NAMALWA (cell line): ENCODE data around the gene C18orf63.
"Not testable (repeated sequence)": the region's sequence is repeated elsewhere in the genome, so short reads cannot be mapped to it uniquely, and the experiment has no call there.

Experiments
- DNase-seq: peaks from one replicate; pipeline ENCODE4 v3.0.0-alpha.2; 2015; ENCODE audit warnings: low spot score

The C18orf63 gene

DNA sequence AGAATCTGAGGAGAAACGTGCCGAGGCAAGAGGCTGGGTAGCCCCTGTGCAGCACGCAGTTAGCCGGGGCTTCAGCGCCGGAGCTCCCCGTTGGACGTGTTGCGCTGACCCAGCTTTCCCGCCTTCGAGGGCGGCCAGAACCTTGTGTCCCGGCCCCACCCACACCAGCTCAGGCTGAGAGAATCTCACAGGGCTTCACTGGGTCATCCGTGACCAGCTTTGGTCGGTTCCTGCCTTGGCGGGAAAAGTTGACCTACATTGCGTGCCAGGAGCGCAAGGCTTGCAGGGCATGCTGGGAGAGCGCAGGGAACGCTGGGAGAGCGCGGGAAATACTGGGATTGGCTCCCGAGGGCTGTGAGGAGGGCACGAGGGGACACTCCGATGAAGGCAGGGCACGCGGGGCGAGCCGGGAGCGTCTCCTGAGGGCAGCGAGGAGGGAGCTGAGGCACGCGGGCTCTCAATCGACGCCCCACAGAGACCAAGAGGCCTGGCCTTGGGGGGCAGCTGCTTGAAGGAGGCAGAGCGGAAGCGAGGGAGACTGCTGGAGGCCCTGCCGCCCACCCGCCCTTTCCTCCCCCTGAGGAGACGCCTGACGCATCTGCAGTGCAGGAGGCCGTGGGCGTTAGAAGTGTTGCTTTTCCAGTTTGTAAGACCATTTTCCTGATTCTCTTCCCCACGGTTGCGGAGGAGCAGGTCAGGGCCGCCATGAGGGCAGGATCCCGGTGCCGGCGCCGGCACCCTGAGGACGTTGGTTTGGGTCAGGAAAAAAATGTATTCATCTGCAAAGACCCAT is at the start of gene C18orf63:
Gene C18orf63 (plus strand): TSS at position 376 of the 793 bp plus-strand sequence. CDS start 2,027 bp downstream, outside the sequence.
- no peak for DNase-seq

DNA sequence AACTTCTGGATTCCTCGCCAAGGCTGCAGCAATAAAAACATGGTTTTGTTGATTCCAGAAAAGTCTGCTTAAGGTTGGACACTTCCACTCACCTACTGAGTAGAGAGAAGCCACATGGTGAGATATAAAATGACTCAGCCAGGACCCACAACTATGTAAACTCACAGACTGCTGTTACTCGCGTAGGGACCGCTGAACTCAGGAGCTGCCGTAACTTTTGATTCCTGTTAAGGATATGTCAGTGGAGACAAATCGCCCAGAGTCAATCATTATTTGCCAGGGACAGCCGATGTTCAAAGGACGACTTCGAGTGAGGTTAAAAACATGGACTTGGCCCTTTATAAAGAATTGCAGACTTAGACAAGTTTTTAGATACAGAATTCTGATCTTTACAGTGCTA is 49.5 kb upstream of the C18orf63 start:
- no peak for DNase-seq

GRCh38 chr18:74268175-74268574 is 47.5 kb upstream of the C18orf63 start:
- DNase-seq: no peak

- DNase-seq: no peak
Observed at GRCh38 chr18:74268933-74269620, 46.6 kb upstream of the C18orf63 start.

GRCh38 chr18:74271635-74272034 is 44.0 kb upstream of the C18orf63 start:
- no peak for DNase-seq

- no peak for DNase-seq
Observed at GRCh38 chr18:74273394-74273793, 42.2 kb upstream of the C18orf63 start.

GRCh38 chr18:74274700-74275099 is 40.9 kb upstream of the C18orf63 start:
- DNase-seq: no peak

GRCh38 chr18:74275736-74276135 is 39.9 kb upstream of the C18orf63 start:
- DNase-seq: no peak

DNA sequence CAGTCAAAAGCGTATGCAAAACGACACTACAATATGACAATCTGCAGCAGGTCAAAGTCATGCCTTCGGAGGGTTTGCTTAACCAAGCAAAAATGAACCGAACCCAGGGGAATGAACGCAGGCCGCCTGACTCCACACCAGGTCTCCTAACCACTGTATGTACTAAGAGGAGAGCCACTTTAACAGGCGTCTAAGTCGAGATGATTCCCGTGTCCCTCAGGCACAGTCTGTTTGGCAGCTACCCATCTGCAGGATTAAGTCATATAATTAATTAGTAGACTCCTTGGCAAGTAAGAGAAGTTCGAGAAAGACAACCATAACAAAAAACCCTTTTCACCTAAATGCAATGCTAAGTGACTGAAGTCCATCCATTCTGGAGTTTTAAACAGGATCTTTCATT is 39.0 kb upstream of the C18orf63 start:
- no peak for DNase-seq

- no peak for DNase-seq
Observed at GRCh38 chr18:74277296-74277695, 38.3 kb upstream of the C18orf63 start.

DNA sequence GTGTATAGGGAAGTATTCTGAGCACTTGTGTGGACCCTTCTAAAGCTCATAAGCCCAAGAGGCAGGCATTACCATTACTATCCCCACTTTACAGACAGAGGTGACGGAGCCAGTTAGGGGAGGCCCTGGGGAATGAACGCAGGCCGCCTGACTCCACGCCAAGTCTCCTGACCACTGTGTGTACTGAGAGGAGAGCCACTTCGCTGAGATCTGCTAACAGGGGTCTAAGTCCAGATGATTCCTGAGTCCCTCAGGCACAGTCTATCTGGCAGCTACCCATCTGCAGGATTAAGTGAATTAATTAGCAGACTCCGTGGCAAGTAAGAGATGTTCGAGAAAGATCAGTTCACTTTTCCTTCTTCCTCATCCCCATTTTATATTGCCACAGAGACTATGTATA is 37.6 kb upstream of the C18orf63 start:
- no peak for DNase-seq

- DNase-seq: no peak
Observed at GRCh38 chr18:74278983-74279382, 36.7 kb upstream of the C18orf63 start.

GRCh38 chr18:74281011-74281979 is 34.3 kb upstream of the C18orf63 start:
- DNase-seq: no peak

DNA sequence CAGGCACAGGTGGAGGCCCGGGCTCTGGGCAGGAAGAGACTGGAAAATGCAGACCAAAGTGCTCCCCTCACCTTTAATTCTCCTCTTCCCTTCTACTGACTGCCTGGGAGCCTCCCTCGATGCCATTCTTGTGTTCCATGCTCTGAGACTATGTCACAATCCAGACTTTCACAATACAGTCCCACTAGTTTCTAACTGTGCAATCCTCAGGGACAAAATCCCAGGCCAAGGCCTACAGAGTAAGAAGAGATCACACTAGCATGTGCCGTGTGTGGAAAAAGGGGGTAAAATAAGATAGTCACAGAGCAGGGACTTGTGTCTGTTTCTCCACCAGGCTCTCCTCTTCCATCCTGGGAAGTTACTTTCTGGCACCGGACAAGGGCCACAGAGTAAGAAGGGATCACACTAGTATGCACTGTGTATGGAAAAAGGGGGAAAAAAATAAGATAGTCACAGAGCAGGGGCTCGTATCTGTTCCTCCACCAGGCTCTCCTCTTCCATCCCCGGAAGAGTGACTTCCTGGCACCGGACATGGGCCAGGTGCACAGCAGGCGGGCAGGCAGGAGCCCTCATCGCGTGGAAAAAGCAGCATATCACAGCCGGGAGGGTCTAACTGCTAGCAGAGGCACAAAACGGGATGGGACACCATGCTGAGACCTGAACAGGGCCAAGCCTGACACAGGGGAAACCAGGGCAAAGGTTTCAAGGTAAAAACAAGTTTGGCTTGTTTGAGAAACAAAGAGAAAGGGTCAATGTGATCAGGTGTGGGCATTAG is 33.5 kb upstream of the C18orf63 start:
- no peak for DNase-seq

- DNase-seq: no peak
Observed at GRCh38 chr18:74282755-74283554, 32.7 kb upstream of the C18orf63 start.

- no peak for DNase-seq
Observed at GRCh38 chr18:74283646-74284045, 32.0 kb upstream of the C18orf63 start.

DNA sequence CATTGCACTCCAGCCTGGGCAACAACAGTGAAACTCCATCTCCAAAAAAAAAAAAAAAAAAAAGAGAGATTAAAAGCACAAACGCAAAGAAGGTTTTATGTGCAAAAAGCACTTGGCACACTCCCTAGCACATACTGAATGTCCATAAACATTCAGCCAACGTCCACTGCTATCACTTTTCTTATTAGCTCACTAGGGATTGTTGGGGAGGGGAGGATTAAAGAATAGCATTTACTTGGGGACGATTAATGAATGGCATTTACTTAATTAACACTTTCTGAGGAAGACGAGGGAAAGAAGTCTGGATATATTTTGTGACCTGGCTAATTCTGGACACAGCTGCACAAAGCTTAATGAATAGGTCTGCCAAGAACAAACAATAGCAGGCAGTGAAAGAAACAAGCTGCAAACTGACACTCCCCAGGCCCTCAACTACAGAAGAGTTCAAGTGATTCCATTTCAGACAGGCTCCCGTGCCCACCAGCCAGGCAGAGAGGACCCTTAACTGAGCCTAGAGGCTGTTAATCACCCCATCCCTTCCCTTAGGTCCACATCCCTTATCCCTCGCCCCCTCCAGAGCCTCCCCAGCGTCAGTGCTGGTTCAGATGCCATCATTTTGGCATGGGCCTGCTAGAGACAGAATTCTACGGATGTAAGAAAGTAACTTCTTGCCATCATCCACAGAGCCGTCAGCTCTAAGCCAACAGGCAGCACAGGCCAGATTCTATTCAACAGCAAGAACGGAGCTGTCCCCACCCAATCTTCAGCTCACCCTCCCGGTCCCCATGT is 31.3 kb upstream of the C18orf63 start:
- no peak for DNase-seq

DNA sequence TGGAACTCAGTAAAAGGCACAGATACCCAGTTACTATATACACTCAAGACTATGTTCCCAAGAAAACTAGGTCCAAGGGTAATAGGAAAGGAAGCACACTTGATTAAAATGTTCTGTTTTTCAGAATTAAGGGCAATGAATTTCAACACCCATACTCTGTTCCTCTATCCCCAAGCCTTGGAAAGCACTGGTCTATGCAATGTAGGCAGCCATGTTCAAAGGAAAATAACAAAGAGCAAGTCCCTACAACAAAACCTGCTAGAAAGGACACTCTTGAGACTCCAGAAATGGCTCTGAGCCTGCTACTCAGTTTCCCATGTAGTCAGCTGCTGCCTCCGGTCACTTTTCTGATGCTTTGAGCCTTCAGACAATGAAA is 30.7 kb upstream of the C18orf63 start:
- DNase-seq: no peak

DNA sequence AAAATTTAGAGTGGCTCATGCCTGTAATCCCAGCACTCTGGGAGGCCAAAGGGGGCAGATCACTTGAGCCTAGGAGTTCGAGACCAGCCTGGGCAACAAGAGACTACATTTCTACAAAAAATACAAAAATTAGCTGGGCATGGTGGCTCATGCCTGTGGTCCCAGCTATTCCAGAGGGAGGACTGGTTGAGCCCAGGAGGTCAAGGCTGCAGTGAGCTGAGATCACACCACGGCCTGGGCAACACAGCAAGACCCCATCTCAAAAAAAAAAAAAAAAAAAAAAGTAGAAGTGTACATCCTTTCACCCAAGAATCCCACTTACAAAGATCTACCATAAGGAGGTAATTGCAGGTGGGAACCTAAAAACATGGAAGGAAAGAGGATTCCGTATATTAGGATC is 30.1 kb upstream of the C18orf63 start:
- DNase-seq: not testable (repeated sequence)
